IMR-90 (cell line): ENCODE results near the gene MAML2. TPM values are rescaled to one million over a fixed set of nuclear protein-coding genes. Genes with fewer than 3 reads are reported as not detected.

ENCODE experiments used
- ATAC-seq: fragments of 200-7000 bp; cut with Tn5 transposase; 2 replicates; pipeline ENCODE4 v1.9.1; 2020; ENCODE audit warnings: low read depth, mild to moderate bottlenecking, moderate library complexity
- BruUV-seq: library from RNA; stranded (reverse); fragments of 400-500 nt; replicated peaks from 2 replicates; lab custom pipeline; 2021; lab: Mats Ljungman, UMichigan
- CTCF ChIA-PET: fragments of 300-600 bp; formaldehyde crosslinking; extraction: SDS; loops from one replicate; lab custom pipeline; 2021; ENCODE audit warnings: antibody characterized with exemption; lab: Yijun Ruan, JAX
- POLR2A ChIA-PET: fragments of 300-600 bp; sonication (Branson Sonifier 250); formaldehyde crosslinking; loops from one replicate; lab custom pipeline; 2022; ENCODE audit warnings: antibody characterized with exemption; ENCODE audit not compliant: unreplicated experiment; lab: Charles Lee
- DNase-seq: peaks from one replicate; pipeline ENCODE4 v3.0.0; 2013
- H2AFZ ChIP-seq: replicated peaks from 2 replicates; pipeline ENCODE3; 2013; ENCODE audit warnings: low read length, mild to moderate bottlenecking; ENCODE audit not compliant: poor library complexity
- H2AK5ac ChIP-seq: 2 replicates; pipeline ENCODE4 v1.6.1; 2013; ENCODE audit warnings: low read depth, low read length, inconsistent platforms
- H2AK9ac ChIP-seq: replicated peaks from 2 replicates; pipeline ENCODE3; 2013; ENCODE audit warnings: mild to moderate bottlenecking, low read depth, low read length, moderate library complexity; ENCODE audit not compliant: poor library complexity
- H2BK120ac ChIP-seq: 2 replicates; pipeline ENCODE4 v1.6.1; 2013; ENCODE audit warnings: low read depth, low read length, inconsistent platforms
- H2BK15ac ChIP-seq: 3 replicates; pipeline ENCODE4 v1.6.1; 2013; ENCODE audit warnings: low read depth, low read length, inconsistent platforms
- H2BK20ac ChIP-seq: 2 replicates; pipeline ENCODE4 v1.6.1; 2013; ENCODE audit warnings: low read depth, mild to moderate bottlenecking, inconsistent platforms, low read length, moderate library complexity
- H2BK5ac ChIP-seq: 2 replicates; pipeline ENCODE4 v1.6.1; 2013; ENCODE audit warnings: mild to moderate bottlenecking, low read depth, low read length, inconsistent platforms; ENCODE audit not compliant: poor library complexity, severe bottlenecking
- H3K14ac ChIP-seq: replicated peaks from 2 replicates; pipeline ENCODE4 v1.6.1; 2013; ENCODE audit warnings: low read depth, low read length, inconsistent platforms
- H3K18ac ChIP-seq: 2 replicates; pipeline ENCODE4 v1.6.1; 2013; ENCODE audit warnings: low read depth, low read length, control low read depth
- H3K23ac ChIP-seq: 2 replicates; pipeline ENCODE4 v1.6.1; 2013; ENCODE audit warnings: low read depth, low read length, inconsistent platforms
- H3K27ac ChIP-seq: 2 replicates; pipeline ENCODE4 v1.5.1; 2013; ENCODE audit warnings: mild to moderate bottlenecking, control low read depth, low read length; ENCODE audit not compliant: insufficient read depth
- H3K27me3 ChIP-seq: 2 replicates; pipeline ENCODE4 v1.6.1; 2013; ENCODE audit warnings: low read length; ENCODE audit not compliant: control insufficient read depth, insufficient read depth
- H3K36me3 ChIP-seq: 2 replicates; pipeline ENCODE4 v1.6.1; 2013; ENCODE audit warnings: low read length, mixed read lengths; ENCODE audit not compliant: control insufficient read depth, insufficient read depth
- H3K4ac ChIP-seq: 2 replicates; pipeline ENCODE4 v1.6.1; 2013; ENCODE audit warnings: low read depth, low read length, inconsistent platforms
- H3K4me1 ChIP-seq: 2 replicates; pipeline ENCODE4 v1.6.1; 2013; ENCODE audit warnings: low read length, mixed read lengths; ENCODE audit not compliant: control insufficient read depth, insufficient read depth
- H3K4me2 ChIP-seq: 2 replicates; pipeline ENCODE4 v1.6.1; 2013; ENCODE audit warnings: low read depth, mild to moderate bottlenecking, control low read depth, low read length, moderate library complexity
- H3K4me3 ChIP-seq: 2 replicates; pipeline ENCODE4 v1.5.1; 2013; ENCODE audit warnings: low read depth, mild to moderate bottlenecking, control low read depth, low read length, moderate library complexity; ENCODE audit not compliant: insufficient read depth
- H3K56ac ChIP-seq: 2 replicates; pipeline ENCODE4 v1.6.1; 2013; ENCODE audit warnings: low read length, inconsistent platforms; ENCODE audit not compliant: insufficient read depth; ENCODE audit errors: extremely low read depth
- H3K79me1 ChIP-seq, 2 experiments: 2 replicates each; pipeline ENCODE4 v1.6.1; 2013; ENCODE audit warnings: low read length in 2 of 2, inconsistent platforms in 1 of 2, low read depth in 1 of 2
- H3K9ac ChIP-seq: 2 replicates; pipeline ENCODE4 v1.6.1; 2013; ENCODE audit warnings: low read depth, low read length, control low read depth
- H3K9me1 ChIP-seq: 2 replicates; pipeline ENCODE4 v1.6.1; 2013; ENCODE audit warnings: low read length, inconsistent platforms; ENCODE audit not compliant: insufficient read depth
- H3K9me3 ChIP-seq: 2 replicates; pipeline ENCODE4 v1.6.1; 2013; ENCODE audit warnings: low read length; ENCODE audit not compliant: control insufficient read depth, insufficient read depth
- H4K20me1 ChIP-seq: 2 replicates; pipeline ENCODE4 v1.6.1; 2013; ENCODE audit warnings: low read length, inconsistent platforms; ENCODE audit not compliant: insufficient read depth
- H4K5ac ChIP-seq: 2 replicates; pipeline ENCODE4 v1.6.1; 2013; ENCODE audit warnings: mild to moderate bottlenecking, low read depth, low read length, control low read depth
- H4K8ac ChIP-seq, 2 experiments: 2 replicates each; pipeline ENCODE4 v1.6.1; 2013; ENCODE audit warnings: low read depth in 2 of 2, low read length in 2 of 2, control low read depth in 1 of 2, inconsistent platforms in 1 of 2
- H4K91ac ChIP-seq: 2 replicates; pipeline ENCODE4 v1.6.1; 2013; ENCODE audit warnings: low read depth, low read length, inconsistent platforms; ENCODE audit not compliant: insufficient read depth
- BHLHE40 ChIP-seq: fragments of 150-350 bp; IDR thresholded peaks from 2 replicates; pipeline ENCODE4 v1.6.1; 2016; ENCODE audit warnings: mild to moderate bottlenecking, low read depth, low read length
- CEBPB ChIP-seq: IDR thresholded peaks from 2 replicates; pipeline ENCODE4 v1.6.1; 2012; ENCODE audit warnings: low read depth, low read length, improper control_type of control experiment
- CHD1 ChIP-seq: IDR thresholded peaks from 2 replicates; pipeline ENCODE4 v1.6.1; 2012; ENCODE audit warnings: low read depth, low read length, improper control_type of control experiment
- ELK1 ChIP-seq: fragments of 150-350 bp; IDR thresholded peaks from 2 replicates; pipeline ENCODE4 v1.6.1; 2016; ENCODE audit warnings: low read depth, mild to moderate bottlenecking, low read length, moderate library complexity, borderline replicate concordance
- FOS ChIP-seq: fragments of 150-350 bp; IDR thresholded peaks from 2 replicates; pipeline ENCODE4 v1.6.1; 2016; ENCODE audit warnings: low read depth, low read length
- MAFK ChIP-seq: IDR thresholded peaks from 2 replicates; pipeline ENCODE4 v1.6.1; 2012; ENCODE audit warnings: low read depth, low read length, improper control_type of control experiment
- MAZ ChIP-seq: IDR thresholded peaks from 2 replicates; pipeline ENCODE4 v1.6.1; 2012; ENCODE audit warnings: low read depth, mild to moderate bottlenecking, low read length, improper control_type of control experiment, moderate library complexity, borderline replicate concordance
- NFE2L2 ChIP-seq: fragments of 150-350 bp; IDR thresholded peaks from 2 replicates; pipeline ENCODE4 v1.6.1; 2016; ENCODE audit warnings: low read depth, mild to moderate bottlenecking, low read length
- POLR2A ChIP-seq: IDR thresholded peaks from 2 replicates; pipeline ENCODE4 v1.6.1; 2012; ENCODE audit warnings: mild to moderate bottlenecking, low read depth, low read length
- RAD21 ChIP-seq: IDR thresholded peaks from 2 replicates; pipeline ENCODE4 v1.6.1; 2012; ENCODE audit warnings: low read length, improper control_type of control experiment
- RCOR1 ChIP-seq: IDR thresholded peaks from 2 replicates; pipeline ENCODE4 v1.6.1; 2012; ENCODE audit warnings: mild to moderate bottlenecking, low read length, improper control_type of control experiment; ENCODE audit not compliant: insufficient replicate concordance
- RFX5 ChIP-seq: IDR thresholded peaks from 2 replicates; pipeline ENCODE4 v1.8.0; 2012; ENCODE audit warnings: low read depth, mild to moderate bottlenecking, low read length, moderate library complexity
- USF2 ChIP-seq: fragments of 150-350 bp; IDR thresholded peaks from 2 replicates; pipeline ENCODE4 v1.6.1; 2017; ENCODE audit warnings: mild to moderate bottlenecking, antibody characterized with exemption, low read length, low read depth
- WGBS, 2 experiments: methylation state at CpG; one replicate each; pipeline versions ENCODE4 v1.1.5 to v1.1.7; 2013; ENCODE audit warnings: missing lambda C conversion rate in 2 of 2; ENCODE audit not compliant: insufficient read length in 1 of 2; ENCODE audit errors: extremely low coverage in 2 of 2; 5-methylcytosine and 5-hydroxymethylcytosine counted together
- dilution Hi-C: fragments of 300-500 bp; cut with HindIII; formaldehyde crosslinking; loops from one replicate; pipeline ENCODE4 v1.14.3; 2018; ENCODE audit warnings: low sequenced_read_pairs; ENCODE audit not compliant: unreplicated experiment
- in situ Hi-C: fragments of 300-500 bp; cut with MboI; formaldehyde crosslinking; loops from 3 replicates; pipeline ENCODE4 v1.14.3; 2019; ENCODE audit warnings: low sequenced_read_pairs, inconsistent platforms, mixed read lengths
- intact Hi-C: fragments of 100-400 bp; cut with micrococcal nuclease; formaldehyde crosslinking; loops from 2 replicates; pipeline ENCODE4 v1.10.0; 2022
- polyA plus RNA-seq, 3 experiments: library from polyadenylated mRNA; depleted of rRNA; stranded (reverse); fragments of >200 nt; gene quantifications; 2 replicates each; pipeline ENCODE4 v1.2.3, GENCODE V29; 2012; ENCODE audit warnings: low replicate concordance in 1 of 3
- total RNA-seq: library from RNA; depleted of rRNA; stranded (reverse); fragments of >200 nt; gene quantifications from 2 replicates; pipeline ENCODE4 v1.2.3, GENCODE V29; 2012

The MAML2 gene
- total and polyA plus RNA-seq, 2 of the 4 experiments (the other 2 are of a cell fraction), result 15.0 to 19.5 TPM

- Histone ChIP-seq H4K5ac (peak overlapping the region; percentile 9; the same call in 1 of the 2 replicates), H3K18ac (peak overlapping the region; percentile 67), H2AK5ac (peak overlapping the region; percentile 57; the same call in 1 of the 2 replicates), H3K9me3 (no peaks in the 10 kb centered on the region), H4K8ac (peak overlapping the region; percentile 5 to 68; a peak in 3 of 4 replicates), H3K4ac (peak overlapping the region; percentile 86), H2BK120ac (peak overlapping the region; percentile 83), H3K27ac (peak overlapping the region; percentile 71), H3K36me3 (peaks cover 2% of the 10 kb centered on the region; the same call in 1 of the 2 replicates), H2BK5ac (peak overlapping the region; percentile 89), H3K4me3 (peak overlapping the region; percentile 29), H3K23ac (peak overlapping the region; percentile 81), H3K9me1 (peaks cover 17% of the 10 kb centered on the region), H3K4me2 (peak overlapping the region; percentile 89), H3K14ac (peak overlapping the region; percentile 62), H4K20me1 (peaks cover 6% of the 10 kb centered on the region; the same call in 1 of the 2 replicates), H2AFZ (peak overlapping the region; percentile 29), H2BK15ac (peak overlapping the region; percentile 49; the same call in 2 of the 3 replicates), H3K79me1 (peaks cover 23 to 67% of the 10 kb centered on the region in 2 experiments), H4K91ac (peak overlapping the region; percentile 89), H2BK20ac (peak overlapping the region; percentile 78), H3K4me1 (peaks cover 18% of the 10 kb centered on the region), H3K27me3 (no peaks in the 10 kb centered on the region), H3K56ac (peak overlapping the region; percentile 76), H3K9ac (peak overlapping the region; percentile 74), H2AK9ac (peak overlapping the region; percentile 10)
- intact Hi-C loops, result loop anchor here (2.0 kb wide), 1 partner anchor 36 kb away; the partner anchor contains the start of gene MAML2
- ATAC-seq (peak; percentile 66), DNase-seq (peak; percentile 99)
- in situ Hi-C loops, result no loop called here
- dilution Hi-C loops, result no loop called here
- CTCF ChIA-PET, result interaction anchor here (1.0 to 4.8 kb wide), 2 partner anchors 32 to 35 kb away, joined by 3 to 27 read pairs; partner anchors contain the start of gene MAML2
- no TSS peak for BruUV-seq
- 0% methylated on average over 1 of the region's 10 CpGs; no CpG with 5 or more reads in 1 of the 2 experiments for WGBS, 2 experiments
- TF ChIP-seq MAFK (peak; percentile 61), NFE2L2 (no peak), ELK1 (no peak), POLR2A (peak; percentile 84), MAZ (no peak), RFX5 (peak; percentile 92), BHLHE40 (peak; percentile 44; the same call in 1 of the 2 replicates), CEBPB (peak; percentile 93), USF2 (no peak), RCOR1 (no peak), CHD1 (no peak), FOS (no peak), RAD21 (0 out of 2 replicates have a peak, but pooled peaks have one; percentile 8)
- POLR2A ChIA-PET, result no interaction called here
Observed at GRCh38 chr11:96306933-96307775, 35.8 kb downstream of the MAML2 start.
